GM06990 (cell line): ENCODE measurements around the gene FKBP1A.

Experiments used
- DNase-seq: peaks from one replicate; pipeline ENCODE4 v3.0.0-alpha.2; 2011; ENCODE audit not compliant: insufficient read length; ENCODE audit errors: extremely low read depth
- H3K27me3 ChIP-seq: replicated peaks from 2 replicates; pipeline ENCODE4 v1.6.0; 2011; ENCODE audit warnings: low read length; ENCODE audit not compliant: control insufficient read depth, insufficient read depth
- H3K36me3 ChIP-seq: 2 replicates; pipeline ENCODE4 v1.5.1; 2011; ENCODE audit warnings: low read length; ENCODE audit not compliant: control insufficient read depth, insufficient read depth
- H3K4me3 ChIP-seq: replicated peaks from 2 replicates; pipeline ENCODE4 v1.5.1; 2011; ENCODE audit warnings: low read depth, mild to moderate bottlenecking, control low read depth, low read length
- CTCF ChIP-seq: IDR thresholded peaks from 2 replicates; pipeline ENCODE4 v1.5.1; 2011; ENCODE audit warnings: low read length, control low read depth, mild to moderate bottlenecking, inconsistent platforms; ENCODE audit not compliant: insufficient read depth, poor library complexity, severe bottlenecking

The FKBP1A gene

GRCh38 chr20:1334761-1335160, 58.1 kb downstream of the FKBP1A start:
- peaks cover 9% of the 10 kb centered on the region for H3K36me3 ChIP-seq
- peak; percentile 13 for TF ChIP-seq CTCF
- H3K4me3 ChIP-seq = no peak overlapping the region
- H3K27me3 ChIP-seq = no peaks in the 10 kb centered on the region
- no peak for DNase-seq

- Histone ChIP-seq H3K4me3 (no peak overlapping the region), H3K36me3 (peaks cover 9% of the 10 kb centered on the region), H3K27me3 (no peaks in the 10 kb centered on the region)
- DNase-seq = no peak
- TF ChIP-seq CTCF = no peak
These were observed 58.5 kb downstream of the FKBP1A start for GRCh38 chr20:1334370-1334731.

GRCh38 chr20:1333462-1334369, 59.1 kb downstream of the FKBP1A start:
- TF ChIP-seq CTCF = no peak
- no peak overlapping the region for H3K4me3 ChIP-seq

DNA sequence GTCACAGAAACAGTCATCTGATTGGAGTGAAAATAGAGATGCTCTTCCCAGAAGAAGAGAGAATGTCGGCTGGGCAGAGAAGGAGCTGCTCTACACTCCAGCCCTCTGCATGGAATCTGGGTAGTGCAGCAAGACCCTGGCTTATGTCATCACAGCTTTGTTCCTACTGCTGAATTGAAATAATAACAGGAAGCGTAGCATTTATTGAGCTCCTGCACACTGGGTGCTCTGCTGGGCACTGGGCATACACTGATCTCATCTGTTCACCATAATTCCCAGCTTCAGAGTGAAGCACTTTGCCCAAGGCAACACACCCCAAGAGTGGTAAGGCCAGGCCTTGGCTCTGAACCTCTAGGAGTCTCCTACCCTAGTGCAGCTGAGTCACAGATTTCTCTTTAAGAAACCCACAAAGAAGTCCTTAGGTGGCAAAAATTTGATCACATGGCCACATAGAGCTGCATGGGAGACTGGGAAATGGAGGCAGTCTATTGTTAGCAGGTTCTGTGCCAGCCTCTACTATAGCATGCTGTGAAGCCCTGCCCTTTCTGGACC, 60.0 kb downstream of the FKBP1A start:
- TF ChIP-seq CTCF = no peak
- H3K27me3 ChIP-seq = no peaks in the 10 kb centered on the region
- DNase-seq = no peak
- H3K4me3 ChIP-seq = no peak overlapping the region
- H3K36me3 ChIP-seq = peaks cover 11% of the 10 kb centered on the region

More at GRCh38 chr20:1333462-1334369, 59.1 kb downstream of the FKBP1A start:
- DNase-seq = no peak
- Histone ChIP-seq H3K36me3 (peaks cover 11% of the 10 kb centered on the region), H3K27me3 (no peaks in the 10 kb centered on the region)

DNA sequence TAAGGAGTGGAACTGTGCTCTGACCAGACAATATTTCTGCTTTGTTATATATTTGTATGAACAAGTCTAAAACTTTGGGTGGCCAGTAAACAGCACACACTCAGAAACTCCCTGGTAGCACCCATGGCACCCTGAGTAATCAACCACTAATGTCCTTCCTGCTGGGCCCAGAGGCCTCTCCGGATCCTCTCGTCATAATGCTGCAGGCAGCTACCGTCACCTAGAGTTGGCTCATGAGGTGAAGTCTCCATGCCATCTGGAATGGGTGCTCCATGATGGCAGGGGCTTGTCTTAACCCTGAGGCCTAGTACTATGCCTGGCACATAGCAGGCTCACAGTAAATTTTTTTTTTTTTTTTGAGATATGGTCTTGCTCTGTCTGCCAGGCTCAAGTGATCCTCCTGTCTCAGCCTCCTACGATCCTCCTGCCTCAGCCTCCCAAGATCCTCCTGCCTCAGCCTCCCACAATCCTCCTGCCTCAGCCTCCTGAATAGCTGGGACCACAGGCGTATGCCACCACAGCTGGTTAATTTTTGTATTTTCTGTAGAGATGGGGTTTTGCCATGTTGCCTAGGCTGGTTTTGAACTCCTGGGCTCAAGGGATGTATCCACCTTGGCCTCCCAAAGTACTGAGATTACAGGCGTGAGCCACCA, 60.9 kb downstream of the FKBP1A start:
- no peaks in the 10 kb centered on the region for H3K27me3 ChIP-seq
- no peak for TF ChIP-seq CTCF
- peaks cover 11% of the 10 kb centered on the region for H3K36me3 ChIP-seq
- no peak for DNase-seq
- H3K4me3 ChIP-seq = no peak overlapping the region
